ENCODE measurements around the gene NEGR1. TPM values are rescaled to one million over a fixed set of nuclear protein-coding genes. Genes with fewer than 3 reads are reported as not detected.

The NEGR1 gene
- total and polyA plus RNA-seq, 7 donors, result 1.3 to 10.2 (median 2.2) TPM

DNA sequence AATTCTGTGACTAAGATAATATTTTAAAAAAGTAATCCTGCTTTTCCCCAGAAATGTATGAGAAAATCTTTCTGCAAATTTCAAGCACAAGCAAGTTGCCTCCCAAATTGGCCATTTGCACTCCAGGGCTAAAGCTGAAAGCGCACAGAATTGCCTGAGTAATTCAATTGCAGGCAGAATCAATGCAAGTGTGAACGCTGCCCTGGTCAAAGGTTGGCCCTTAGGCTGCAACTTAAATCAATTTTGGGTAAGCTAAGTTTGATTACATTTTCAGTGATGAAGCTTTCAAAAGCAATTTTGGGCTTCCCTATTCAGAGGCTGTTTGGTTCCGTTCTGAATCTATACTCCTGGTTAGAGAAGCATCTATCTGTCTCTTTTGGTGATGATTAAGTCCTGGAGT lies 699.7 kb downstream of the NEGR1 start:
- intact Hi-C loops (cut with DNase I), result no loop called here

DNA sequence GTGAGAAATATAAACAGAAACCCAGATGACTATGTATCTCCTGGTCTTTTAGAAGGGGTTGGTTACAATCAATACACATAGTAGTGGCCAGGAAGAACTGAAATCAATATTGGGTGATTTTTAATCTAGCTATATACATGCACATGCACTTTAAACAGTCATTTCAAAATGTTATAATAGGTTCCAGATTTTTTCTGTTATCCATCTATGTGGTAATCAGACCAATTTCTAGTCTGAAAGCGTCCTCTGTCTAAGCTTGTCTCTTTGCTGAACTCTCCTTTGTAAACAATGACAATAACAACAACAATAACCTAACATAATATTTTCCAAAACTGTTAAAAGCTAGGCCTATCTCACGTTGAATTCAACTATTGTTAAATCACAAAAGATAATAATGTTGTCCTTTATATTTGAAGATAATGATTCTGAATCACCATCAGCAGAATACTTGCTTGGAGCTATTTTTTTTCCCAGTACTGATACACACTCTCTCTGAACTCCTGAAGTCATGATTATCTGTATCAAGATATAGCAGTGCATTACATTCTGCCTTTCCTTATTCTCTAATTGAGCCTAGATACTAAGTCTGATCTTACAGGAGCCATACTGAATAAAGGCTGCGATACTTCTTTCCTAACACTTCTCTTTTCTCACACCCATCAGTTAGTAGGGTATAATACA lies 704.7 kb downstream of the NEGR1 start:
- Histone ChIP-seq H3K27ac (no peak overlapping the region), H3K27me3 (ENCODE audit: insufficient read depth in 3 of 3, low read length in 2 of 3) (no peaks in the 10 kb centered on the region), H3K9me3 (no peaks in the 10 kb centered on the region), H3K4me1 (no peaks in the 10 kb centered on the region), H3K36me3 (ENCODE audit: insufficient read depth in 1 of 2, low read depth in 1 of 2) (no peaks in the 10 kb centered on the region), H3K4me3 (no peak overlapping the region)
- 79 to 82% (median 79%) methylated on average over 3 of the region's 3 CpGs for WGBS, 3 donors
- TF ChIP-seq, protein P1, sequence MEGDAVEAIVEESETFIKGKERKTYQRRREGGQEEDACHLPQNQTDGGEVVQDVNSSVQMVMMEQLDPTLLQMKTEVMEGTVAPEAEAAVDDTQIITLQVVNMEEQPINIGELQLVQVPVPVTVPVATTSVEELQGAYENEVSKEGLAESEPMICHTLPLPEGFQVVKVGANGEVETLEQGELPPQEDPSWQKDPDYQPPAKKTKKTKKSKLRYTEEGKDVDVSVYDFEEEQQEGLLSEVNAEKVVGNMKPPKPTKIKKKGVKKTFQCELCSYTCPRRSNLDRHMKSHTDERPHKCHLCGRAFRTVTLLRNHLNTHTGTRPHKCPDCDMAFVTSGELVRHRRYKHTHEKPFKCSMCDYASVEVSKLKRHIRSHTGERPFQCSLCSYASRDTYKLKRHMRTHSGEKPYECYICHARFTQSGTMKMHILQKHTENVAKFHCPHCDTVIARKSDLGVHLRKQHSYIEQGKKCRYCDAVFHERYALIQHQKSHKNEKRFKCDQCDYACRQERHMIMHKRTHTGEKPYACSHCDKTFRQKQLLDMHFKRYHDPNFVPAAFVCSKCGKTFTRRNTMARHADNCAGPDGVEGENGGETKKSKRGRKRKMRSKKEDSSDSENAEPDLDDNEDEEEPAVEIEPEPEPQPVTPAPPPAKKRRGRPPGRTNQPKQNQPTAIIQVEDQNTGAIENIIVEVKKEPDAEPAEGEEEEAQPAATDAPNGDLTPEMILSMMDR (IDR thresholded peaks at IDR 0.05), result no peak
- ATAC-seq (no peak), DNase-seq (no peak)
- intact Hi-C loops (cut with DNase I), result no loop called here

More for the DNA sequence above, 699.7 kb downstream of the NEGR1 start:
- TF ChIP-seq, protein P1 (IDR thresholded peaks at IDR 0.05), result no peak
- Histone ChIP-seq H3K9me3 (no peaks in the 10 kb centered on the region), H3K36me3 (ENCODE audit: insufficient read depth in 1 of 2, low read depth in 1 of 2) (no peaks in the 10 kb centered on the region), H3K4me1 (no peaks in the 10 kb centered on the region), H3K27me3 (ENCODE audit: insufficient read depth in 3 of 3, low read length in 2 of 3) (no peaks in the 10 kb centered on the region), H3K4me3 (no peak overlapping the region), H3K27ac (no peak overlapping the region)
- 58 to 70% (median 66%) methylated on average over 3 of the region's 3 CpGs for WGBS, 3 donors
- DNase-seq (no peak), ATAC-seq (no peak)

DNA sequence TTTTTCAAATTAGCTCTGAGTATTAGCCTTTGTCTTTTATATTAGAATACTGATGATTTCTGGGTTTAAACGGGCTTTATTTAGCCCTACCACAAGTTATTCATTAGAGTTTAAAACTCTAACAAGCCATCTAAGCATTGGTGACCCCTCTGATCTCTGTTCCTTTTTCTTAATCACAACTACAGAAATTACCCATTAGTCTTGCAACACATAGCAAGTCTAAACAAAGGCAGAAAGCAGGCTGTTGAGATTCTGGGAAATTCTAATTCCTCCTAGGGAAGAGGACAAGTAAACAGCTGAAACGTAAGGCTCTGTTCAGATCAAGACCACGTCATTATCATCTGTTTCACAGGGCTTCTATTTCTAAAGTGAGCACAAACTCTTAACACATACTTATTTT lies 710.3 kb downstream of the NEGR1 start:
- no peak overlapping the region for H3K27ac ChIP-seq
- H3K4me3 ChIP-seq, result no peak overlapping the region
- no peak for ATAC-seq
- DNase-seq, result no peak
- H3K27me3 ChIP-seq (ENCODE audit: insufficient read depth in 3 of 3, low read length in 2 of 3), result no peaks in the 10 kb centered on the region
- H3K9me3 ChIP-seq, result no peaks in the 10 kb centered on the region
- no peaks in the 10 kb centered on the region for H3K4me1 ChIP-seq
- no peaks in the 10 kb centered on the region for H3K36me3 ChIP-seq (ENCODE audit: insufficient read depth in 1 of 2, low read depth in 1 of 2)
- intact Hi-C loops (cut with DNase I), result no loop called here
- WGBS, 3 donors, result 54 to 63% (median 55%) methylated on average over 3 of the region's 3 CpGs
- TF ChIP-seq, protein P1 (IDR thresholded peaks at IDR 0.05), result no peak

DNA sequence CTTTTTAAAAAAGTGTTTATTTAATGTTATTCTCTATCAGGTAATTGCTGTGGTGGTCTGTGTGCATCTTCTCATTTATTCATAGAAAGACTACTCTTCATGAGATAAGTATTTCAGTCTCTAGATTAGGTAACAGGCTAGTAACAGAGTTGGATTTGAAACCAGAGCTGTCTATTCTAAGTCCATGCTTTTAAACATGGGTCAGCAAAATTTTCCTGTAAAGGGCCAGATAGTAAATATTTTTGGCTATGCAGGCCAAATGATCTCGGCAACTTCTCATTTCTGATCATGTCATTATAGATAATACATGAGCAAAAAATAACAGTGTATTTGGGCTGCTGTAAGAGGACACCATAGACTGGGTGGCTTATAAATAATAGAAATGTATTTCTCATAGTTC lies 715.9 kb downstream of the NEGR1 start:
- WGBS, 3 donors, result 57 to 76% (median 70%) methylated on average over 1 of the region's 1 CpG
- no peaks in the 10 kb centered on the region for H3K27me3 ChIP-seq (ENCODE audit: insufficient read depth in 3 of 3, low read length in 2 of 3)
- H3K9me3 ChIP-seq, result no peaks in the 10 kb centered on the region
- no peak for ATAC-seq
- H3K27ac ChIP-seq, result no peak overlapping the region
- H3K4me1 ChIP-seq, result no peaks in the 10 kb centered on the region
- no peak overlapping the region for H3K4me3 ChIP-seq
- intact Hi-C loops (cut with DNase I), result no loop called here
- H3K36me3 ChIP-seq (ENCODE audit: insufficient read depth in 1 of 2, low read depth in 1 of 2), result no peaks in the 10 kb centered on the region
- DNase-seq, result no peak
- TF ChIP-seq, protein P1 (IDR thresholded peaks at IDR 0.05), result no peak

DNA sequence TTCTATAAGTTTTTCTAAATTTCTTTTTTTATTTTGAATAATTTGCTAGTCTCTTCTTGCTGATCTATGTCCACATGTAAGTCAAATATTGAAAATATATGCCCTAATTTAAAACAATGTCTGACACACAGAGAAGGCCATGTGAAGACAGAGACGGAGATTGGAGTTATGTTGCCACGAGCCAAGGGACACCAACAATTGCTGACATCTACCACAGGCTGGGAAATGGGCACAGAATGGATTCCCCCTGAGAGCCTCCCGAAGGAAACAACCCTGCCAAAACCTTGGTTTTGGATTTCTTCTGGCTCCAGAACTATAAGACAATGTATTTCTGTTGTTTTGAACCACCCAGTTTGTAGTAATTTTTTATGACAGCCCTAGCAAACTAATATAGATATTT lies 716.5 kb downstream of the NEGR1 start:
- no peaks in the 10 kb centered on the region for H3K9me3 ChIP-seq
- ATAC-seq (no peak), DNase-seq (no peak)
- intact Hi-C loops (cut with DNase I), result no loop called here
- H3K27ac ChIP-seq, result no peak overlapping the region
- TF ChIP-seq, protein P1 (IDR thresholded peaks at IDR 0.05), result no peak
- no peaks in the 10 kb centered on the region for H3K36me3 ChIP-seq (ENCODE audit: insufficient read depth in 1 of 2, low read depth in 1 of 2)
- H3K27me3 ChIP-seq (ENCODE audit: insufficient read depth in 3 of 3, low read length in 2 of 3), result no peaks in the 10 kb centered on the region
- 30 to 58% (median 40%) methylated on average over 3 of the region's 3 CpGs for WGBS, 3 donors
- no peaks in the 10 kb centered on the region for H3K4me1 ChIP-seq
- no peak overlapping the region for H3K4me3 ChIP-seq

Measured in psoas muscle (tissue), 8 donors.